Lung microvascular endothelial cell (primary cell): ENCODE results near the gene SIGLEC10. TPM values are rescaled to one million over a fixed set of nuclear protein-coding genes. Genes with fewer than 3 reads are reported as not detected.

ENCODE experiments used
- DNase-seq, 2 donors: peaks; one replicate each; pipeline versions ENCODE4 v3.0.0 to v3.0.0-alpha.2; 2010; ENCODE audit warnings: low read depth in 2 of 2
- total RNA-seq: library from RNA; depleted of rRNA; stranded (reverse); fragments of >200 nt; gene quantifications from 2 replicates; pipeline ENCODE4 v1.2.1, GENCODE V29; 2014

Gene SIGLEC10
- total RNA-seq, 1 donor from 2014 or later: not detected

- DNase-seq: peak; percentile 96 to 97
These were observed 23.2 kb downstream of the SIGLEC10 start for GRCh38 chr19:51394050-51394836.

DNA sequence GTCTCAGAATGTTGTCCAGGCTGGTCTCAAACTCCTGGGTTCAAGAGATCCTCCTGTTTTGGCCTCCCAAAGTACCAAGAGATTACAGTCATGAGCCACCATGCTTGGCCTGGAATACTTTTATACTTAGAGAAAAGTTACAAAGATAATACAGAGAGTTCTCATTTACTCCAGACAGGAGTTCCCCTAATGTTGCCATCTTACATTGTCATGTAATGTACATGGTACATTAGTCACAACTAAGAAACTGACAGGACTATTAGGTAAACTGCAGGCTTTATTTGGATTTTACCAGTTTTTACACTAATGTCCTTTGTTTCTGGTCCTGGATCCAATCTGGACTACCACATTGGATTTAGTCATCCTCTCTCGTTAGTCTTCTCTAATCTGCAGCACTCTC, 24.7 kb downstream of the SIGLEC10 start:
- no peak for DNase-seq

DNA sequence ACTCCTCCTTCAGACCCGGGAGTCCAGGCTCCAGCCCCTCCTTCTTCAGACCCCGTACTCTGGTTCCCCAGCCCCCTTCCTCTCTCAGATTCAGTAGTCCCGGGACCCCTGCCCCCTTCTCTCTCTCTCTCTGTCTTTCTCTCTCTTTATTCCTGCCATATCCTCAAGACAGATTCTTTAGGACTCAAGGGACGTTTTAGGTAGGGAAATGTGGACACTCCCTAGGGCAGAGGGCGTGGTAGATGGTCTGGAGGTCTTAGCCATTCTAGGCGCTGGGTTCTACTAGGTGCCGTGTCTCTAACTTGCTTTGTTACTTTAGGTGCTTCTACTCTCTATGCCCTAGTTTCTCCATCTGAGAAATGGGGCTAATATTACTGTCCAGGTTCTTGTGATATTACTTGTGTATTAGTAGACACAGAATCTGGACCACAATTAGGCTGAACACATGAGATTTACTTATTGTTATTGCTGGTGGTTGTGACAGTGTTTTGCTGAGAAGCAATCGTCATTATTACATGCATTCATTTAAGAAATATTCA, 26.3 kb downstream of the SIGLEC10 start:
- no peak for DNase-seq

DNA sequence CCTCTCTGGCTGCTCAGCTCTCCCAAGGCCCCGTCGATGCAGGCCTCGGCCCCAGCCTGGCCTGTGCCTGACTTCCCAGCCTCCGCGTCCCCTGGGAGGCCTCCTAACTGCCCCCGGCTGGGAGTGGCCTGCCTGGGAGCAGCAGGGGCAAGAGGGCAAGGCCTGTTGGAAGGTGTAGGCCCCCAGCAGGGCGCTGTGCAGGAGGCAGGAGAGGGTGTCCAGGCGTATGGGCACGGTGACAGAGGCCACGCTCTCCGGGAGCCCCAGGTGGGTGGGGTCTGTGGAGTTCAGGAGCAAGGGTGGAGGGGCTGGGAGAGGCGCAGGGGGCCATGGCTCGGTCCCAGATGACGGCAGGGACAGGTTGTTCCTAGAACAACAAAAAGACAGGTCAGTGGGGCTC, 28.3 kb downstream of the SIGLEC10 start:
- no peak for DNase-seq

DNA sequence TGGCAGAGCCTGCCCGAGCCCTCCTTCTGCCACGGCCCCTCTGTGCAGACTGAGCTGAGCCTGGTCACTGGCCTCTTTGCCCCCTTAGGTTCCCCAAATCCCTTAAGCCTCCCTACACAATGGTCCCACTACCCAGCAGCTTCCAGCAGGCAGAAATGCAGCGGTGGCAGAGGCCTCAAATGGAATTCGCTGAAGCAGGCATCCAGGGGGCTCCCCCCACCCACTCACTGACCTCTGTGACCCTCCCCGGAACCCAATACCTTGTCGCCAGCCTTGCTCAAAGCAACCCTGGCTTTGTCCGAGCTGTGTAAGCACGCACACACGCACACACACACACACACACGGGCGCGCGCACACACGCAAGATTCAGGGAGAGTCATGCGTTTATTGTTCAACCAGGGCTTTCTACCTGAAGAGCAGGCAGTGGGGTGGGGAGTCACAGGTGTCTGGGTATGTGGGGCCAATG, 29.5 kb downstream of the SIGLEC10 start, which contains the start of gene LIM2:
Gene LIM2, minus strand, starts transcription at position 51 of the 466 bp plus-strand sequence. CDS start 531 bp downstream, outside the sequence.
- no peak for DNase-seq

- no peak for DNase-seq
These were observed 30.4 kb downstream of the SIGLEC10 start for GRCh38 chr19:51386882-51387520.

- no peak for DNase-seq
These were observed 35.4 kb downstream of the SIGLEC10 start for GRCh38 chr19:51382004-51382403.

GRCh38 chr19:51380379-51380778, 37.1 kb downstream of the SIGLEC10 start:
- no peak for DNase-seq

GRCh38 chr19:51377422-51377821, 40.0 kb downstream of the SIGLEC10 start:
- no peak for DNase-seq

DNA sequence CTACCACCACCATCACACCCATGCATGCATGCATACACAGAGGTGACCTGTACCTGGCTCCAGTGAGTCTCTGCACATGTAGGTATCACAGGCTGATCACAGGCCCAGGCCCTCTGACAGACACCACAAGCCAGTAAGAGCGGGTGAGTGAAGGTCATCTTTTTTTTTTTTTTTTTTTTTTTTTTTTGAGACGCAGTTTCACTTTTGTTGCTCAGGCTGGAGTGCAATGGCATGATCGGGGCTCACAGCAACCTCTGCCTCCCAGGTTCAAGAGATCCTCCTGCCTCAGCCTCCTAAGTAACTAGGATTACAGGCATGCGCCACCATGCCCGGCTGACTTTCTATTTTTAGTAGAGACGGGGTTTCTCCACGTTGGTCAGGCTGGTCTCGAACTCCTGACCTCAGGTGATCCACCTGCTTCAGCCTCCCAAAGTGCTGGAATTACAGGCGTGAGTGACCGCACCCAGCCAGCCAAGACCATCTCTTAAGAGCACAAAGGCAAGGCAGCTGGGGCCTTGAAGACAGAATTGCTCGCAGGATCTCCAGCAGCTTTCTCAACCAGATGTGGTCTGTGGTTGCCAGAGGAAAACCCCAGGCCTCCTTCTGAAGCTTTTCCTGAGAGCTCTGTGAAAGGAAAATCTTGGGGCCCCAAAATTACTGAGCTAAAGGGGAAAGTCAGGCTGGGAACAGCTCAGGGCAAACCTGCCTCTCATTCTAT, 41.8 kb downstream of the SIGLEC10 start:
- DNase-seq: no peak

- DNase-seq: no peak
These were observed 44.6 kb downstream of the SIGLEC10 start, which contains the start of gene NKG7 for GRCh38 chr19:51372649-51373504. Gene NKG7 (minus strand): TSS chr19:51372654. CDS start chr19:51372535, 119 bp downstream.

GRCh38 chr19:51372021-51372648, 45.3 kb downstream of the SIGLEC10 start:
- DNase-seq: no peak

DNA sequence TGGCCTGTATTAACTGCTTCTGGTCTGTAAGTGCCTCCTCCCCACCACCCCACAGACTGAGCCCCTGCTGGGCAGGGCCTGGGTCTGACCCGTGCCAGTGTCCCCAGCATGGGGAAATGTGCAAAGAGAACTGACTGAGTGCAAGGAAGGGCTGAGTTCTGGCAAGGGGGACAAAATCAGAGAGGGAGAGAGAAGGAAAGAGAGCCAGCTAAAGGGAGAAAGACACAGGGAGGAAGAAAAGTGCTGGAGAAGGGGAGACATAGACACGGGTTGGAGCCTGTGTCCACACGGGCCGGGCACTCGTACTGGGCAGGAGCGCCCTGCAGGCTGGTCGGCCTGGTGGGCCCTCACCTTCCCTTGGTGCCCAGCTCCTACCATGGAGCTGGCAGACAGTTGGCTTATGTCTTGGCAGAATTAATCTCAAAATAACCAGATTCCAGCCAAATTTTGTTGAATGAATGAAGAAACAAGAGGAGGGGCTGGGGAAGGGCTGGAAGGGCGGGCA, 46.2 kb downstream of the SIGLEC10 start:
- DNase-seq: no peak

DNA sequence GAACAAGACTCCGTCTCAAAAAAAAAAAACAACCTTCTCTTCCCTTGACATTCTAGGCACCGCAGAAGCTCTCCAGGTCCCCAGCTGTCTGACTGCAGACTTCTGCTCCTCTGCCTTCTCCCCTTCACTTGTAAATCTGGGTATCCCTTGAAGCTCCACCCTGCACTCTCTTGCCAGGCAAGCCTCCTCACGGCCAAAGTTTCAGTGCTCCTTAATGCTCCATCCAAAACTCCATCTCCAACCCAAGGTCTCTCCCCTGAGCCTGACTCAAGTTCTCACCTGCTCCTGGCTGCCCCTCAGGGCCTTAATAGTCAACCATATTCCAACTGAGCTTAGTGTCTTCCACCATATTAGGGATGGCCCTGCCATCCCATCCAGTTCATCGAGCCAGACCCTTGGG, 47.2 kb downstream of the SIGLEC10 start:
- DNase-seq: no peak

- no peak for DNase-seq
These were observed 48.8 kb downstream of the SIGLEC10 start, which contains the start of gene CLDND2 for GRCh38 chr19:51368366-51369282. Gene CLDND2 (minus strand): TSS chr19:51369003. CDS start chr19:51368577, 426 bp downstream.

DNA sequence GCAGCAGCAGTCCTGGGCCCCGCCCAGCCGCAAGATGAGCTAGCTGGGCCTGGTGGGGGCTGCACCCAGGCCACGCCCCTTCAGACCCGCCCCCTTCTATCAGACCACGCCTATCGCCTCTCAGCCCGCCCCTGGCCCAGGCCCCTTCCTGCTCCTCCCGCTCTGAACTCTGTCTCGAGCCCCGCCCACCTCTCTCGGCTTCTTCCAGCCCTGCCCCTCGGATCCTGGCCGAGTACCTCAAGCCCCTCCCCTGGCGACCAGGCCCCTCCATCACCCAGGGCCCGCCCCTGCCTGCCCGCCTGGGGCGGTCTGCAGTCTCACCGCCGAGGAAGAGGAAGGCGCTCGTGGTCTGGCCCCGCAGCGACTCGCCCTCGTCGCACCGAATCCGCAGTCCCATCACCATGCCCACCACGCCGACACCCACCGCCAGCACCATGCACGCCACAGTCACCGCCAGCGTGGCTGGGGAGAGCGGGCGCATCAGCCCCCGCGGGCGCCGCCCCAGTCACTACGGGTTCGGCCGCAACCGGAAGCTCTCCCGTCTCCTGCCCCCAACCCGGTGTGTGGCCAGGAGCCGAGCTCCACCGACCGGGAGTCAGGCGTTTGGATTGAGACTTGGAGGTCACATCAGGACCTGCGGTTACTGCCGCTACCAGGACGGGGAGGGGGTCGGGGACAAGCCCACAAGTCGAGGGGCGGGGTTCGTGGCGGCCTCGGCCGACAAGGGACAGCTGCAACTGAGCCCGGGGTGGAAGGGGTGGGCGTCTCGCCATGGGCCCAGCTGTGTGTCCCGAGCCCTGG, 49.7 kb downstream of the SIGLEC10 start:
- DNase-seq: peak; percentile 97 to 98

DNA sequence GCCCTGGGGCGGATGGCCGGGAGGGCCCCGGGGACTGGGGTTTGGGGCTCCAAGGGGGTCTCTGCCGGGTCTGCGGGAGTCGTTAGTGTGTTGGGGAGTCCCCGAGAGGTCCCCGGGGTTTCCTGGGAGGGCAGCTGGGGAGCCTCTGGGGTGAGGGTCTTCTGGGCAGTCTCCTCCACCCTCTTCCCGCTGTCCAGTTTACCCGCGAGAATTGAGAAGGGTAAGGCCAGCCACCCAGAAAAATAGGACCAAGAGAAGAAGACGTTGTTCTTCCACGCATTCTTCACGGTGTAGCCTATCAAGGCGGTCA, 50.2 kb downstream of the SIGLEC10 start:
- DNase-seq: no peak
